NCI-H1105 (cell line): Measurements from ENCODE around the gene SYT17.

Experiments
- DNase-seq: peaks from one replicate; lab custom pipeline; 2025; lab: John Stamatoyannopoulos, UW

Gene SYT17

GRCh38 chr16:19301931-19302330, 133.9 kb downstream of the SYT17 start:
- DNase-seq, result no peak

- DNase-seq, result no peak
These were observed 136.7 kb downstream of the SYT17 start for GRCh38 chr16:19304750-19305149.

- DNase-seq, result no peak
These were observed 137.4 kb downstream of the SYT17 start for GRCh38 chr16:19305443-19305842.

- DNase-seq, result no peak
These were observed 139.7 kb downstream of the SYT17 start for GRCh38 chr16:19307587-19308241.

- no peak for DNase-seq
These were observed 140.4 kb downstream of the SYT17 start for GRCh38 chr16:19308392-19308791.

GRCh38 chr16:19309178-19309577, 141.1 kb downstream of the SYT17 start:
- DNase-seq, result no peak

- DNase-seq, result no peak
These were observed 146.8 kb downstream of the SYT17 start for GRCh38 chr16:19314718-19315425.

GRCh38 chr16:19315889-19316433, 147.9 kb downstream of the SYT17 start:
- DNase-seq, result no peak

- no peak for DNase-seq
These were observed 148.8 kb downstream of the SYT17 start for GRCh38 chr16:19316846-19317245.
